K562 (cell line): ENCODE results near the gene C8A. TPM values are rescaled to one million over a fixed set of nuclear protein-coding genes. Genes with fewer than 3 reads are reported as not detected.

Experiments used
- ATAC-seq: fragments of 200-7000 bp; cut with Tn5 transposase; 3 replicates; pipeline ENCODE4 v1.9.1; 2020; ENCODE audit warnings: moderate library complexity
- BruUV-seq: library from RNA; stranded (reverse); fragments of 400-500 nt; replicated peaks from 2 replicates; lab custom pipeline; 2021; lab: Mats Ljungman, UMichigan
- CTCF ChIA-PET: fragments of 300-600 bp; formaldehyde crosslinking; extraction: SDS; loops from one replicate; lab custom pipeline; 2021; ENCODE audit warnings: low intra/inter-chr PET ratio; lab: Yijun Ruan, JAX
- POLR2A ChIA-PET: fragments of 300-600, 350-650 bp; sonication (Branson Sonifier 250); formaldehyde crosslinking; extraction: SDS; loops from one replicate; lab custom pipeline; 2021; ENCODE audit warnings: antibody characterized with exemption, inconsistent platforms; lab: Yijun Ruan, JAX
- DNase-seq, 4 experiments: peaks; one replicate each; pipeline versions ENCODE4 v3.0.0 to v3.0.0-alpha.2; 2011 to 2018; ENCODE audit warnings: low spot score in 3 of 4, mixed read lengths in 3 of 4; ENCODE audit errors: extremely low read depth in 1 of 4
- FAIRE-seq: peaks from 2 replicates; lab custom pipeline; 2011; peaks lifted over from hg19 to GRCh38; lab: Jason Lieb, UNC
- H2AFZ ChIP-seq: 2 replicates; pipeline ENCODE4 v1.6.0; 2011; ENCODE audit warnings: low read depth, low read length, control low read depth, inconsistent platforms
- H3K27ac ChIP-seq: fragments of 200-600 bp; 3 replicates; pipeline ENCODE4 v1.8.0; 2011; ENCODE audit warnings: low read depth, mild to moderate bottlenecking, control low read depth, inconsistent platforms, low read length, moderate library complexity, mixed read lengths; ENCODE audit errors: extremely low read depth
- H3K27me3 ChIP-seq, 2 experiments: fragments of 300-600 bp in 1 of 2; 2 replicates in 1 of 2; 3 replicates in 1 of 2; pipeline versions ENCODE4 v1.6.0 to v1.8.0; 2011; ENCODE audit warnings: inconsistent platforms in 2 of 2, low read length in 2 of 2, mild to moderate bottlenecking in 1 of 2, mixed read lengths in 1 of 2, moderate library complexity in 1 of 2; ENCODE audit not compliant: control insufficient read depth in 2 of 2, insufficient read depth in 2 of 2
- H3K36me3 ChIP-seq: fragments of 300-600 bp; 3 replicates; pipeline ENCODE4 v1.8.0; 2011; ENCODE audit warnings: mild to moderate bottlenecking, low read length, inconsistent platforms; ENCODE audit not compliant: control insufficient read depth, insufficient read depth
- H3K4me1 ChIP-seq, 2 experiments: fragments of 200-600 bp in 1 of 2; replicated peaks in 1 of 2; 2 replicates in 1 of 2; 3 replicates in 1 of 2; pipeline versions ENCODE4 v1.5.1 to v1.8.0; 2011; ENCODE audit warnings: inconsistent platforms in 2 of 2, low read length in 2 of 2, mild to moderate bottlenecking in 1 of 2, mixed read lengths in 1 of 2, moderate library complexity in 1 of 2; ENCODE audit not compliant: control insufficient read depth in 2 of 2, insufficient read depth in 2 of 2
- H3K4me2 ChIP-seq: 2 replicates; pipeline ENCODE4 v1.6.1; 2011; ENCODE audit warnings: low read length, control low read depth, inconsistent platforms, mixed read lengths; ENCODE audit not compliant: insufficient read depth
- H3K4me3 ChIP-seq: fragments of 200-600 bp; sonication (generic), shearing (Covaris generic); 2 replicates; pipeline ENCODE4 v1.5.1; 2016; ENCODE audit warnings: control low read depth, inconsistent platforms
- H3K79me2 ChIP-seq: fragments of 200-600 bp; 3 replicates; pipeline ENCODE4 v1.8.0; 2011; ENCODE audit warnings: low read length, inconsistent platforms; ENCODE audit not compliant: control insufficient read depth, insufficient read depth
- H3K9ac ChIP-seq, 2 experiments: 2 replicates each; pipeline versions ENCODE4 v1.6.0 to v1.6.1; 2011; ENCODE audit warnings: low read depth in 2 of 2, low read length in 2 of 2, control low read depth in 1 of 2, inconsistent platforms in 1 of 2, mild to moderate bottlenecking in 1 of 2, mixed read lengths in 1 of 2; ENCODE audit not compliant: insufficient read depth in 1 of 2
- H3K9me1 ChIP-seq: one replicate; pipeline ENCODE4 v1.6.0; 2011; ENCODE audit warnings: inconsistent platforms, mild to moderate bottlenecking, low read length, moderate library complexity; ENCODE audit not compliant: control insufficient read depth, insufficient read depth
- H3K9me3 ChIP-seq: replicated peaks from 2 replicates; pipeline ENCODE4 v1.5.1; 2011; ENCODE audit warnings: low read depth, low read length, inconsistent platforms; ENCODE audit not compliant: control insufficient read depth, insufficient read depth
- H4K20me1 ChIP-seq: replicated peaks from 2 replicates; pipeline ENCODE4 v1.6.1; 2011; ENCODE audit warnings: low read length, inconsistent platforms, mixed read lengths; ENCODE audit not compliant: control insufficient read depth, insufficient read depth
- FOXK2 ChIP-seq, 2 experiments: fragments of 450-650 bp; IDR thresholded peaks in 1 of 2; conservative IDR thresholded peaks in 1 of 2; 2 replicates each; pipeline ENCODE4 v1.6.1; 2016; ENCODE audit warnings: low read depth in 2 of 2, mild to moderate bottlenecking in 1 of 2
- KDM4B ChIP-seq, 2 experiments: fragments of 450-650 bp in 1 of 2; sonication (generic) in 1 of 2; IDR thresholded peaks; 2 replicates each; pipeline ENCODE4 v1.6.1; 2016 to 2017; ENCODE audit warnings: borderline replicate concordance in 2 of 2, antibody characterized with exemption in 1 of 2, low read depth in 1 of 2, mild to moderate bottlenecking in 1 of 2
- RBM25 ChIP-seq: fragments of 200-400 bp; formaldehyde crosslinking; IDR thresholded peaks from 2 replicates; pipeline ENCODE4 v1.6.1; 2018; ENCODE audit warnings: low read length, low read depth, moderate library complexity; ENCODE audit not compliant: severe bottlenecking
- SP1 ChIP-seq: sonication (generic); formaldehyde crosslinking; IDR thresholded peaks from 2 replicates; pipeline ENCODE4 v1.8.1; 2022; ENCODE audit warnings: mild to moderate bottlenecking, missing genetic modification reagents
- SPI1 ChIP-seq: IDR thresholded peaks from 2 replicates; pipeline ENCODE4 v1.6.1; 2011; ENCODE audit warnings: low read depth, low read length, control low read depth, borderline replicate concordance
- TEAD4 ChIP-seq, 2 experiments: sonication (generic) in 1 of 2; formaldehyde crosslinking in 1 of 2; IDR thresholded peaks; 2 replicates each; pipeline versions ENCODE4 v1.6.1 to v1.8.0; 2012 to 2022; ENCODE audit warnings: borderline replicate concordance in 1 of 2, inconsistent platforms in 1 of 2, low read length in 1 of 2, mild to moderate bottlenecking in 1 of 2, missing genetic modification reagents in 1 of 2
- ZNF232 ChIP-seq: sonication (generic); formaldehyde crosslinking; IDR thresholded peaks from 2 replicates; pipeline ENCODE4 v1.8.0; 2022; ENCODE audit warnings: mild to moderate bottlenecking, missing genetic modification reagents
- WGBS: fragments of 100-300 bp; shearing (Covaris generic); methylation state at CpG from one replicate; pipeline ENCODE4 v1.1.6; 2016; ENCODE audit warnings: low coverage, mixed read lengths; ENCODE audit not compliant: insufficient coverage; ENCODE audit errors: missing lambda C conversion rate; 5-methylcytosine and 5-hydroxymethylcytosine counted together
- in situ Hi-C: fragments of 300-500 bp; cut with MboI; formaldehyde crosslinking; loops from 4 replicates; pipeline ENCODE4 v1.15.0; 2018; ENCODE audit warnings: inconsistent platforms, mixed read lengths
- intact Hi-C: fragments of 100-400 bp; cut with micrococcal nuclease; formaldehyde crosslinking; loops from 2 replicates; pipeline ENCODE4 v1.14.2; 2022
- polyA plus RNA-seq, 8 experiments: library from polyadenylated mRNA; depleted of rRNA in 4 of 8; stranded (reverse) in 5 of 8; unstranded in 3 of 8; fragments of >200 nt; fragmentation: Nextera tagmentation in 2 of 8; fragmentation: Illumina TruSeq in 1 of 8; extraction: Ambion mirVana in 2 of 8; extraction: Trizol in 1 of 8; gene quantifications; 2 replicates each; pipeline versions ENCODE4 v1.2.1 to v1.2.3, GENCODE V29; 2011 to 2014; ENCODE audit warnings: inconsistent platforms in 1 of 8, missing spikeins in 1 of 8
- total RNA-seq, 7 experiments: library from RNA; depleted of rRNA in 6 of 7; stranded (reverse); fragments of >200 nt in 6 of 7; fragmentation: Illumina TruSeq in 2 of 7; extraction: Trizol in 2 of 7; gene quantifications; 2 replicates each; pipeline versions ENCODE4 v1.2.1 to v1.2.3, GENCODE V29; 2011 to 2021; ENCODE audit warnings: low replicate concordance in 1 of 7
- TF ChIP-seq, protein P1 (sequence below): IDR thresholded peaks from 2 replicates; pipeline ENCODE4 v1.6.1; 2011; ENCODE audit warnings: borderline replicate concordance, low read depth, mild to moderate bottlenecking, moderate library complexity, low read length; ENCODE audit not compliant: insufficient read depth, poor library complexity, severe bottlenecking

Gene C8A
- total and polyA plus RNA-seq, 9 of the 15 experiments (the other 6 are each of a cell fraction or from before 2014, with no cell fraction given) = 0.09 TPM; not detected in 8

DNA sequence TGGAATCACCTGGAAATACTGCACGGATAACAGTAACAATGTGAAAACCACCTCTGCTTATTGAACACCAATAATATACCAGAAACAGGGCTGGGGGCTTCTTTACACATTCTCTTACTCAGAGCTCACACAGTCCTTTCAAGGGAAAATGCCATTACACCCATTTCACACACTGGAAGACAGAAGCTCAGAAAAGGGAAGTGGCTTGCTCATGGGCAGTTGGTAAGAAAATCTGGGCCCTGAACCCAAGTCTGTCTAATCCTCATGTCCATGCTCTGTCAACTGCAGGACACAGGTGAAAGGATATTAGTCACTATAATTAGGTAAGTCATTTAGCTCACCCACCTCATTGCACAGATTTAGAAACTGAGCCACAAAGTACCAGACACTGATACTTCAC is 18.6 kb downstream of the C8A start:
- H3K27me3 ChIP-seq = no peaks in the 10 kb centered on the region
- H3K27ac ChIP-seq = no peak overlapping the region
- POLR2A ChIA-PET = no interaction called here
- no peak for TF ChIP-seq FOXK2 (conservative IDR thresholded peaks at IDR 0.05 in 1 of 2, IDR thresholded peaks at IDR 0.05 in 1 of 2; ENCODE audit: low read depth in 2 of 2)
- peak; percentile 45 for TF ChIP-seq RBM25
- TF ChIP-seq SP1 (CRISPR knock-in tag) = no peak
- TF ChIP-seq KDM4B (IDR thresholded peaks at IDR 0.05; ENCODE audit: borderline replicate concordance in 2 of 2, low read depth in 1 of 2) = no peak
- no peak for TF ChIP-seq ZNF232 (CRISPR knock-in tag)
- TF ChIP-seq, protein P1, sequence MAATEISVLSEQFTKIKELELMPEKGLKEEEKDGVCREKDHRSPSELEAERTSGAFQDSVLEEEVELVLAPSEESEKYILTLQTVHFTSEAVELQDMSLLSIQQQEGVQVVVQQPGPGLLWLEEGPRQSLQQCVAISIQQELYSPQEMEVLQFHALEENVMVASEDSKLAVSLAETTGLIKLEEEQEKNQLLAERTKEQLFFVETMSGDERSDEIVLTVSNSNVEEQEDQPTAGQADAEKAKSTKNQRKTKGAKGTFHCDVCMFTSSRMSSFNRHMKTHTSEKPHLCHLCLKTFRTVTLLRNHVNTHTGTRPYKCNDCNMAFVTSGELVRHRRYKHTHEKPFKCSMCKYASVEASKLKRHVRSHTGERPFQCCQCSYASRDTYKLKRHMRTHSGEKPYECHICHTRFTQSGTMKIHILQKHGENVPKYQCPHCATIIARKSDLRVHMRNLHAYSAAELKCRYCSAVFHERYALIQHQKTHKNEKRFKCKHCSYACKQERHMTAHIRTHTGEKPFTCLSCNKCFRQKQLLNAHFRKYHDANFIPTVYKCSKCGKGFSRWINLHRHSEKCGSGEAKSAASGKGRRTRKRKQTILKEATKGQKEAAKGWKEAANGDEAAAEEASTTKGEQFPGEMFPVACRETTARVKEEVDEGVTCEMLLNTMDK = no peak
- TF ChIP-seq TEAD4 (IDR thresholded peaks at IDR 0.05; ENCODE audit: low read length) = no peak
- no peak for TF ChIP-seq TEAD4 (CRISPR knock-in tag; IDR thresholded peaks at IDR 0.05; ENCODE audit: borderline replicate concordance)
- peak; percentile 81 for TF ChIP-seq SPI1
- TF ChIP-seq, all 486 proteins: peak for 2
- H3K4me1 ChIP-seq = peaks cover 0 to 10% of the 10 kb centered on the region in 2 experiments; a peak in 1 of 5 replicates
- ATAC-seq (no peak), FAIRE-seq (no peak), DNase-seq (no peak)
- no peak overlapping the region for H3K9ac ChIP-seq
- no peak overlapping the region for H2AFZ ChIP-seq
- H3K9me1 ChIP-seq = no peaks in the 10 kb centered on the region
- in situ Hi-C loops = no loop called here
- H3K79me2 ChIP-seq = no peaks in the 10 kb centered on the region
- no peak overlapping the region for H3K4me3 ChIP-seq
- no peaks in the 10 kb centered on the region for H3K36me3 ChIP-seq
- WGBS = 0% methylated on average over 1 of the region's 1 CpG
- no TSS peak for BruUV-seq
- no peak overlapping the region for H3K4me2 ChIP-seq
- no peaks in the 10 kb centered on the region for H3K9me3 ChIP-seq
- intact Hi-C loops = no loop called here
- H4K20me1 ChIP-seq = no peaks in the 10 kb centered on the region
- CTCF ChIA-PET = no interaction called here
